Tongue (tissue), 2 donors: ENCODE data around the gene FASN. TPM values are rescaled to one million over a fixed set of nuclear protein-coding genes. Genes with fewer than 3 reads are reported as not detected.

Experiments used
- DNase-seq: peaks from one replicate; pipeline ENCODE4 v3.0.0-alpha.2; 2015
- total RNA-seq: library from RNA; depleted of rRNA; stranded (reverse); fragments of >200 nt; gene quantifications from one replicate; pipeline ENCODE4 v1.2.3, GENCODE V29; 2014

The FASN gene
- total RNA-seq, 1 donor from 2014 or later, result 33.8 TPM

DNA sequence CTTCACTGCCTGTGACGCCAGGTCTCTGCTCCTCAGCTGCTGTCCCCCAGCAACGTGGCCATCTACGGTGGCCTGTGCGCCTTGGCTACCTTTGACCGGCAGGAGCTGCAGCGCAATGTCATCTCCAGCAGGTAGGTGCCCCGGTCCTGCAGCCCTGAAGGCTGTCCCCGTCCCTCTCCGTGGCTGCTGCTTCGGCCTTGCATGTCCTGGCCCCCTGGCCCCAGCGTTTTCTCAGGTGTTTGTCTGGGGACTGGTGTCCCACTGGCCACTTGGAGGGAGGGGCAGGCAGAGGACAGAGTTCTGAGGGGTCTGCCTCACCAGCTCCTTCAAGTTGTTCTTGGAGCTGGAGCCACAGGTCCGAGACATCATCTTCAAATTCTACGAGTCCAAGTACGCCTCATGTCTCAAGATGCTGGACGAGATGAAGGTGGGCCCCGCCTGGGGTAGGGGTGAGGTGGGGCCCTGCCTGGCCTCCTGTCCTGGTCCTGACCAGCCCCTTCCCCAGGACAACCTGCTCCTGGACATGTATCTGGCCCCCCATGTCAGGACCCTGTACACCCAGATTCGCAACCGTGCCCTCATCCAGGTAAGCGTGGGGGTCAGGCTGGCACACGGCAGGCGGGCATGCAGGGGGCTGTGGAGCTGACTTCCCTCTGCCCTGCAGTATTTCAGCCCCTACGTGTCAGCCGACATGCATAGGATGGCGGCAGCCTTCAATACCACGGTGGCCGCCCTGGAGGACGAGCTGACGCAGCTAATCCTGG is 41.9 kb downstream of the FASN start:
- DNase-seq, result no peak

GRCh38 chr17:82055023-82055964 is 42.7 kb downstream of the FASN start:
- no peak for DNase-seq

GRCh38 chr17:82054351-82055022 is 43.5 kb downstream of the FASN start:
- no peak for DNase-seq

DNA sequence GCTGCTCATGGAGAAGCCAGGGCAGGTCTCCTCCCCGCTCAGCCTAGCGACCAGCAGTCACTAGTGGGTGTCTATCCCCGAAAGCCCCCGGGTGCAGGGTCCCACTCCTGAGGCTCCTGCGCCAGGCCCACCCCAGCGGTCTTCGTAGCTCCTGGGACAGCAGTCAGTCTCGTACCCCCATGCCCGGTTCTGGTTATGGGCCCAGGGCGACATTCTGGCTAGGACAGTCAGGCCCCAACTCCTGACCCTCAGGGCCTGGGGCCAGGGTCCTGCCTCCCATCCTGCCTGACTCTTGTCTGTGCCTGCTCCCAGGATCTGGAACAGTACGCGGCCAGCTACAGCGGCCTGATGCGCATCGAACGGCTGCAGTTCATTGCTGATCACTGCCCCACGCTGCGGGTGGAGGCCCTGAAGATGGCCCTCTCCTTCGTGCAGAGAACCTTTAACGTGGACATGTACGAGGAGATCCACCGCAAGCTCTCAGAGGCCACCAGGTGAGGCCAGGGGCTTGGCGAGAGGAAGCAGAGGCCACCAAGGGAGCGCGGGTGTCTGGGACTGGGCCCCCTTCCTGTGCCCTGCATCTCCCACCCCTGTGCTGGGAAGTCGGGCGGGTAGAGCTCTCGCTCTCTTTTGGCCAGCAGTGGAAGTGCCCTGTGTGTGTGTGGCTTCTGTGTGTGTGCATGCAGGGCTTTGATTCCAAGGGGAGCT is 44.3 kb downstream of the FASN start:
- no peak for DNase-seq

DNA sequence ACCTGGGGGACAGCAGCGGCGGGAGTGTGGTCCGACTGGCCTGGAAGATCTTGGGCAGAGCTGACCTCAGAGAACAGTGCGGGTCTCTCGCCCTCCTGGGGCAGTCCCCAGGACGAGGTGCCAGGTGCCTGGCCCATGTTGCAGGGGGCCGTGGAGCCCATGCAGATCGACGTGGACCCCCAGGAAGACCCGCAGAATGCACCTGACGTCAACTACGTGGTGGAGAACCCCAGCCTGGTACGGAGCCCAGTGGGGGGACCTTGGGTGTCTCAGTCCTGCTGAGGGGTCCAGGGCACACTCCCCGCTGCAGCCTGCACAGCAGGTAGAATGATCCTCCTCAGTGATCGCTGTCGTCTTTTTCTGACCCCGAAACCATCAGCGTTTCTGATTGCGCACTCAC is 44.9 kb downstream of the FASN start:
- DNase-seq, result no peak

DNA sequence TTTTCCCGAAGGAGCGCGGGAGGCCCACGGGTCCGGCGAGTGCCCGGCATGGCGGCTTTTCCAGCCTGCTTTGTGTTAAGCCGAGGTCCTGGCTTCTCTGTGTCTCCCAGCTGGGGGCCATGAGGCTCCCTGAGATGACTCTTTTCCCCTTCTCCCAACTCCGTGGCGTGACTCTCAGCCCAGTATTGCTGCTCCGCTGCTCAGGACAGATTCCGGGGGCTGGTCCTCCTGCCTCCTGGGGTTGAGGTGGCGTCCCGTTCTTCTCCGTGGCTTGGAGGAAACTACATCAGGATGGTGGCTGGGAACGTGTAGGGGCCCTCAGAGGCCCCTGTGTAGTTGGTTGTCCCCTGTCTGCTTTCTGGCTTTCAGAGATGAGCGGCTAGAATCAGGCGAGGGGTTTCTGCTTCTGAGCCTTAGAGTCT is 45.4 kb downstream of the FASN start:
- no peak for DNase-seq

DNA sequence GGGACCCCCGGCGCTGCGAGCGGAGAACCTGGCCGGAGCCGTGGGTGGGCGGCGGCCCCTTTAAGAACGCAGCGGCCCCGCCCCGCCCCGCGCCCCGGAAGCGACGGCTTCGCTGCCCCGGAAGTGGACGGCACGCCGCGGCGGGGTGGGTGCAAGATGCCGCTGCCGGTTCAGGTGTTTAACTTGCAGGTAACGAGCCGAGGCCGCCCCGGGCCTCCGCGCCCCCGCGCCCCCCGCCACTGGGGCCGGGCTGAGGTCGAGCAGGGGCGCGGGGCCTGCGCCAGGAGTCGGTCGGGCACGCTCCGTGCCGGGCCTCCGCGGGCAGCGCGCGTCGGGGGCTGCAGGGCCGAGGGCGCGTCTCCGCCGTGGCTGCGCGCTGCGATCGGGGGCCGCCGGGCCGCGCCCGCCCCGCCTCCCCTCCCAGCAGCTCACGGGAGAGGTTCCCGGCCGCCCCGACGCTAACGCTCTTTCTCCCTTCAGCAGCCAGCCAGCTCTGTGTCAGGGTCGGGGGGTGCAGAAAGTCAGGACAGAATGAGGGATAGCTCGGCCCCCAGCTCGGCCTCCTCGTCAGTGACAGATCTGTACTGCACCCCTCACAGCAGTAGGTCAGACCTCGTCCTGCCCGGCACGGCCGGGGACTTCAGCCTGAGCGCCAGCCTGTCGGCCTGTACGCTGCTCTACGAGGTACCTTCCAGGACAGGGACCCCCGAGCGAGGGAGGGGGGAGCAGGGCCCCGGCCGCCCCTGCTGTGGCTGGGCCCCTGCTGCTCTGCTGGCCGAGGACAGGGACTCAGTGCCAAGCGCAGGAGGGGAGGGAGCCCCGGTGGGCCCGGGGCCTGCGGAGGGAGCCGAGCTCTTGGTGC is 46.0 kb downstream of the FASN start, which contains the start of the genes GPS1 and RFNG:
TSS of gene GPS1 (plus strand) at position 123 of the 862 bp plus-strand sequence. CDS start at position 157, 34 bp downstream.
TSS of gene RFNG (minus strand) at position 36 of the 862 bp plus-strand sequence. CDS start 45 bp downstream, outside the sequence.
- DNase-seq, result peak; percentile 82

DNA sequence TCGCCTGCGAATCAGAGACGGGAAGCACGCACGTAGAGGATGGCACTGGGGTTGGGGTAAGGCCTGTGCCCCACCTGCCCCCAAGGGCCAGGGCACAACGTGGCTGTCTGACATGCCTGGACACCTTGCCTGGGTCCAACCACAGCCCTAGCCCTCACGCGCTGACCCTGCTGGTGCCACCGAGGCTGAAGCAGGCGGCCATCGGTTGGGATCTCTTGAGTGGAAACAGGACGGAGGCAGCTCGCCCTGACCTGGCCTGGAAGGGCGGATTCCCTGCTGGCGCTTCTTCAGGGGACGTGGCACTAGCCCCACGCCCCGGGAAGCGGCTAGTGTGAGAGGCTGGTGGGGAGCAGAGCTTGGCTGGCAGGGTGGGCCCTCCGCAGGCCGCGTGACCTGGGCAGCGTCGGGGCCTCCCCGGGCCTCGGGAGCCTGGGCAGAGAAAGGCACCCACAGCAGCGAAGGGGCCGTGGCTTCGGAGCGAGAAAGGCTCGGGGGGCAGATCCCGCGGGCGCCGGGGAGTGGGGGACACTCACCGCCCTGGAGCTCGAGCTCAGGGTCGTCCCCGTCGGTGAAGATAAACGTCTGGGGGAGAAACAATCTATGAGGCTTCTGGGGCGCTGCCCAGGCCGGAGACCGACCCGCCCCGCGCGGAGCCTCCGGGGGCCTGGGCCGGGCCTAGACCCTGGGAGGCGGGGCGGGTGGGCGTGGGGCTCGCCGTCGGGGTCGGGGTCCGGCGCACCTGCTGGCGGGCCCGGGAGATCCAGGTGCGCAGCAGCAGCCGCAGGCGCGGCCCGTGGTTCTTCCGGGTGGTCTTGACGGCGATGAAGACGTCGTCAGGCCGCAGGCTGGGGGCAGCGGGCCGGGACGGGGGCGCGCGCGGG is 47.0 kb downstream of the FASN start:
- DNase-seq, result no peak

- no peak for DNase-seq
Observed at GRCh38 chr17:82050152-82050760, 47.8 kb downstream of the FASN start.

DNA sequence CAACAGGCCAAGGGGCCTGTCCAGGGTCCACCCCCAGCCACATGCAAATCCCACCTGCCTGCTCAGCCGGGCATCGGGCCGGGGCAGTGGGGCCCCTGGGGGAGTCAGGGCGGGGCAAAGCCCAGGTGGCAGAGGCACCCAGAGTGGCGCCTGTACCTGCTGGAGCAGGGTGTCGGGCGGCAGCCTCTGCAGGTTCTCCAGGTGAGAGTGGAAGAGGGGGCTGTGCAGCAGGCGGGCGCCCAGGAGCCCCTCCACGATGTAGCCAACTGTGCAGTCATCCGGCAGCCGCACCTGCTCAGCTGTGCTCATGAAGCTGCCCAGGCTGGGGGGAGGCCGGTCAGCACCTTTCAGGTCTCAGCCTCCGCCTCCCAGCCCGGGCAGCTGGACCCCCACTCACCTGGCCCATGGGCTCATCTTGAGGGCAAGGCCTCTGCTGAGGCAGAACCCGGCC is 48.5 kb downstream of the FASN start:
- DNase-seq, result no peak

DNA sequence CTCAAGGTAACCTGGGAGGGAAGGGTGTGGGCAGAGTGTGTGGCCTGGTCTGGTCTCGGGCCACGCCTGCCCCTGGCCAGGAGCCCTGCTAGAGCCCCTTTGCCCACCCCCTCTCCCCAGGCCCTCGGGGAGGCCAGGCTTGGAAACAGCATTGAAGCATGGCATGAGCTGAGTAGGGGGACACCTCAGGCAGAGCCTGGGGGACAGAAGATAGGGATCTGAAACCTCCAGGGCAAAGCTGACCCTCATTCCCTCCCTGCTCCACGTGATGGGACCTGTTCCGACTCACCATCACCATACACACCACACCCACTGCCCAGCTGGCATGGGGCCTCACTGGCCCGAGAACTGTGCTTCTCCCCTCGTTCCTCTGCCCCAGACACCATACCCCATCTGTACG is 48.9 kb downstream of the FASN start:
- DNase-seq, result no peak

GRCh38 chr17:82048571-82048971 is 49.5 kb downstream of the FASN start:
- no peak for DNase-seq

DNA sequence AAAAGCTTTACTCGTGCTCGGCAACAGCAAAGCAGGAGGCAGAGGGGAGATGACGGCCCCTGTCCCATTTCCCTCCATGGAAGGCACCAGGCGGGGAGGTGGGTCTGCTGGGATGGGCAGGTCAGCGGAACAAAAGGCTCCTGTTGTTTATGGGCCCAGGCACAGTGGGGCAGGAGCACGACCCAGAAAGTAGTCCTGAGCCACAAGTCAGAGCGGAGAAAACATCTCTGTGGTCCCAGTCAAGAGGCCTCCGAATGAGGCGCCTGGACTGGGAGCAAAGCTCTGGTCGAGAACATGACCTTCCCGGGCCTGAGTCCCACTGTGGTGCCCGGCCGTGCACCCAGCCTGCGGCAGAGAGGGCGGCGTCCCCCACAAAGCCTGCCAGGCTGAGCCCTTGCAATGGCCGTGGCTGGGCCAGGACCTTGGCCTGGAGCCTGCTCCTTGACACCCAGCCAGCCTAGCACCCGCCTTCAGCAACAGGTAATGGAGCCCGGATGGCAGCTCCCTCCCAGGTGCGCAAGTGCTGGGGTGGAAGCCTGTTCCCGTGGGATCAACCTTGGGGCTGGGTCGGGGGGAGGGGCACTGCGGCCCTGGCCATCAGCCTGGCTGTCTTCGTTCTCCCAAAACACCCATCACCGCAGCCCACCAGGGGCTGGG is 50.0 kb downstream of the FASN start:
- DNase-seq, result no peak

GRCh38 chr17:82047379-82047778 is 50.7 kb downstream of the FASN start:
- DNase-seq, result no peak

DNA sequence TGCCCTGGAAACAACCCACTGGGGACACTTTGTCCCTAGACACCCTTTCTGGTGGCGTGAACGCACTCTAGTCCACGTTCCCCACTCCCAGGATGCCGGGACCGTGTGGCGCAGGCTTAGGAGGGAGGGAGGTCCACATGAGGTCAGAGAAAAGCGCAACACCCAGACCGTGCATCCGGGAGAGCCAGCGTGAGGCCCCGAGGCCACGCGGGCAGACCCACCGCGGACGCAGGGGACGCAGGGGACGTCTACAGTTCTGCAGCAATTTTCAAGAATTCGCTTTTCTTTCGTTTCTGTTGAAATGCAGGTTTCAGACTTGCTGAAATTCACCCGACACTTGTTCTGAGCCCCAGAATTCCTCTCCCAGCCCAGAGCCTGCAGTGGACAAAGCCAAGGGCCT is 51.1 kb downstream of the FASN start:
- no peak for DNase-seq

- no peak for DNase-seq
Observed at GRCh38 chr17:82045936-82046484, 52.0 kb downstream of the FASN start.

DNA sequence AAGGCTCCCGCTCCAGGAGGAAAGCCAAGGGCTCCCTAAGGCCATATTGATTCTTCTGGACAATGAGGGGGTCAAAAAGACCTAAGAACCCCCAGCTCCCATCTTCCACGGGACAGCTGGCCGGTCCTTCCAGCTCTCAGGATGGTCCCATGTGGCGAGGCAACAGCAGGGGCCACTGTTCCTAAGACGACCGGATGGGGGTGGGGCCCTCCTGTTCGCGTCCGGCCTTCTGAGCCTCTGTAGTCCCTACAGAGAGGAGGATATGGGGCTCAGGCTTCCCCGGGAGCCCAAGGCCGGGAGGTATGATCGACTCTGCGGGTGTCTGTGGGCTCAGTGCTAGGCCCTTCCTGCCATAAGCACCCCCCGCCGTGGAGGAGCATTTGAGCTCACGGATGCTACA is 54.5 kb downstream of the FASN start:
- no peak for DNase-seq

GRCh38 chr17:82042649-82043048 is 55.4 kb downstream of the FASN start:
- DNase-seq, result no peak
